ENCODE results near the gene CCNA1.

CCNA1 gene

DNA sequence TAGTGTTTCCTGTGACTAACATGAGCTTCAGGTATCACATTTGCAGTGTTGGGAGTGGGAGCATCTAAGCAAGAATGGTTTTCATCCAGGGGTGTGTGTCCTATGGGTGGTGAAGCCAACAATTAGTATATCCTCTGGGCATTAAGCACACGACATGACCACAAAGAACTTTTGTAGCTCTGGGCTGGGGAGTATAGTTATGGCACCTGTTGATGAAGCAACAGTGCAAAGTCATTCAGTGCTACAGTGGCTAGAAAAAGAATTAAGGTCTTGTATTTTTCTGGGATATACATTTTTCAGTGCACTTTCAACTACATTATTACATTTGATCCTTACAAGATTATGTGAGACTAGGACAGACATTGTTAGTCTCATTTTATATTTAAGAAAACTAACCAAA lies 21.8 kb downstream of the CCNA1 start:
- no peak for DNase-seq

DNA sequence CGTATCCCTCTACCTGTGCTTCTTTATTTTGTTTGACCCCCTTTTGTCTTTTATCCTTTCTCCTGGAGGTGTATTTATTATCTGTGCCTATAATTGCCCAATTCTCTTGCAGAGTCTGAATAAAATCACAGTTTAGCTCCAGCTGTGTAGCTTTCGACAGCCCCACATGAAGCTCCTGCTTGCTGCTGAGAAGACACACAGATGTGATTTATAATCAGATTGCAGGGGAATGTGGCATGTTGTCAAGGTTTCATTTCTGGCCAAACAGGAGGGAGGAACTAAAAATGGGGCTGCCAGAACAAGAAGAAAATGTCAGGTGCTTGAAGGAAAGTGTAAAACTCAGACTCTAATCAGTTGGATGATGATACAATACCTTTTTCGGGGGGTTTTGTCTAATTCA lies 22.7 kb downstream of the CCNA1 start:
- DNase-seq = no peak

DNA sequence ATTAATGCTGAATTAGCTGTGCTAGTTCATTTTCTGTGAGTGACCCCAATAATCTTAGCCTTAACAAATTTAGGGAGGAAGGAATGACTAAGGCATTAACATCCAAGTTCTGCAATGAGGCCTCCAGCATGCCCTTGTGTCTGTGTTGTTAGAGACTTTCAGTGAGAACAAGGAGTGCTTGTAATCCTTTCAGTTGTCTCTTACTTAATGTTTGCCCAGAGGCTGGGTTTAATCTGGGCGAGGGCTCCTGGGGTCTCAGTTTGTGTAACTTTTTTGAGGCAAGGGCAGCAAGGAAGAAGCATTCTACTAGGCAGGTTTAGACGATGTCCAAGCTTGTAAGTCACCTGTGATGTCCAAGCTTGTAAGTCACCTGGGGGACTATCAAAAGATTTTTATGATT lies 24.3 kb downstream of the CCNA1 start:
- DNase-seq = no peak

DNA sequence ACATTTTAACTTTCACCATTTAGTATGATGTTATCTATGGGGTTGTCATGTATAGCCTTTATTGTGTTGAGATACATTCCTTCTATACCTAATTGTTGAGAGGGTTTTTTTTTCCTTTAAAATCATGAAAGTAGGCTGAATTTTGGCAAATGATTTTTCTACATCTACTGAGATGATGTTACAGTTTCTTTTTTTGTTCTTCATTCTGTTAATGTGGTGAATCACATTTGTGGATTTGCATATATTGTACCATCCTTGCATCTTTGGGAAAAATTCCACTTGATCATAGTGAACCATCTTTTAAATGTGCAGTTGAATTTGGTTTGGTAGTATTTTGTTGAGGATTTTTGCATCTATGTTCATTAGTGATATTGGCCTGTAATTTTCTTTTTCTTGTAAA lies 29.2 kb downstream of the CCNA1 start:
- no peak for DNase-seq

DNA sequence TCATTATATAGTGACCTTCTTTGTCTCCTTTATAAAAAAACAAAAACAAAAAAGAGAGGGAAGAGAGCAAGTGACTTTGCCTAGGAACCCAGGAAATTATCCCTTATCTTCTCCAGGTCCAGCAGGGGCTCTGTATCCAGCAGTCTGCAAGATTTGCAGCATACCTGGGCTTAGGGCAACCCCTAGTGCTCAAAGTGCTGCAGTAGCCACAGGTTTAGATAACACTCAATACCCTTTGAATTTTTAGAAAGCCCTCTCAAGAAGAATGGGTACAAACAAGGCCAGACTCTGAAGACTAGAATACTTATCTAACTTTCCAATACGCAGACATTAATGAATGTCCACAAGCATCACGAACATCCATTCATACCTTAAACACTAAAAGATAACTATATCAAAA lies 43.2 kb downstream of the CCNA1 start:
- DNase-seq = peak in 2 of 4 experiments; percentile 16 to 37

DNA sequence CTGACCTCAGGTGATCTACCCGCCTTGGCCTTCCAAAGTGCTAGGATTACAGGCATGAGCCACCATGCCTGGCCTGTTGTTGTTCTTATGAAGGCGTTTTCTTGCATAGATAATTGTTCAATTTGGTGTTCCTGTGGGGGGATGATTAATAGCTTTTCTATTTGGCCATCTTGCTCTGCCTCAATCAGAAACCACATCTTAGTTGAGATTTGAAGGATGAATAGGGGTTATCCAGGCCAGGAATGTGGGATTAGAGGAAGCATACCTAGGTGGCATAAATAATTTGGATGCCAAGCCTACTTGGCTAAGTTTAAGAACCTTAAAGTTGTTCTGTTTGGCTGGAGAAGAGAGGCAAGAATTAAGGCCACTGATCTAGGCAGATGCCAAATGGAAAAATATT lies 44.4 kb downstream of the CCNA1 start:
- DNase-seq = no peak

DNA sequence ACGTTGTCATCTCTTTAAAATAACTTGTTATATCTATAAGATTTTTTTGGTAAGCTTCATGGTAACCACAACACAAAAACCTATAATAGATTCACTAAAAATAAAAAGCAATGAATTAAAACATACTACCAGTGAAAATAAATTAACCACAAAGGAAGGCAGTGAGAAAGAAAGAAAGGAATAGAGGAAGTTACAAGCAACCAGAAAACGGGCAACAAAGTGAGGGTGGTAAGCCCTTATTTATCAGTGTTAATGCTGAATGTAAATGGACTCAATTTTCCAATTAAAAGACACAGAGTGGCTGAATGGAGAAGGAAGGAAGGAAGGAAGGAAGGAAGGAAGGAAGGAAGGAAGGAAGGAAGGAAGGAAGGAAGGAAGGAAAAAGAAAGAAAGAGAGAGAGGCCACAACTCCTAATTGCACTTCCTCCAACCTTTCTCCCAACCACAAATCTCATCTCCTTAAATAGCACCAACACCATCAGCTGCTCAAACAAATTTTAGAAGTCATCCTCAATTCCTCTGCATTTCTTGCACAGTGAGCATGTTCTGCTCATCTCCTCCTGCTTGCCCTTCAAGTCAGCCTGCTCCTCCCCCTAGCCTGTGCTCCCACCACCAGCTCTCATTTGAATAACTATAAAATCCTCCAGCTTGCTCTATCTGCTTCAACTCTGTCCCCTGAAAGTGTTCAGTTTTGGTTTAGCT lies 48.6 kb downstream of the CCNA1 start:
- DNase-seq = no peak

DNA sequence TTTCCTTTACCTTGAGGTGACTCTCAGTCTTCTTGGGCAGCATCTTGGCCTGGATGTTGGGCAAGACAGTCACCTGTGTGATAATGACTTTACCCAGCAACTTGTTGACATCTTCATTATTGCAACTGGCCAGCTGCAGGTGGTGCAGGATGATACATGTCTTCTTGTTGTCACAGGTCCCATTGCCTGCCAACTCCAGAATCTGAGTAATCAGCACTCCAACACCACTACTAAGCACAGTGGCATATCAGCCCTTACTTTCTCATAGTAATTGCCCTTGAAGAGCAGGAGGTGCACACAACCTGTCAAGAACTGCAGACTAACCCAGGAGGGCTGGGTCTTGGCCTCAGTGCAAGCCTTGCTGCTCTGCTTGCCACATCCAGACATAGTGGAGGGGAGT lies 57.8 kb downstream of the CCNA1 start:
- no peak for DNase-seq
